Neural progenitor cell (in vitro differentiated cells): ENCODE results near the gene PIAS1.
"Not testable (repeated sequence)": the region's sequence is repeated elsewhere in the genome, so short reads cannot be mapped to it uniquely, and the experiment has no call there.

Source experiments
- EZH2 ChIP-seq: fragments of 200-600 bp; sonication (generic); IDR thresholded peaks from 2 replicates; pipeline ENCODE4 v1.6.1; 2017; ENCODE audit warnings: antibody characterized with exemption, mild to moderate bottlenecking, moderate library complexity
- TF ChIP-seq, protein P1 (sequence below): fragments of 200-600 bp; sonication (generic); IDR thresholded peaks from 2 replicates; pipeline ENCODE4 v1.5.1; 2017; ENCODE audit warnings: antibody characterized with exemption, mild to moderate bottlenecking

DNA sequence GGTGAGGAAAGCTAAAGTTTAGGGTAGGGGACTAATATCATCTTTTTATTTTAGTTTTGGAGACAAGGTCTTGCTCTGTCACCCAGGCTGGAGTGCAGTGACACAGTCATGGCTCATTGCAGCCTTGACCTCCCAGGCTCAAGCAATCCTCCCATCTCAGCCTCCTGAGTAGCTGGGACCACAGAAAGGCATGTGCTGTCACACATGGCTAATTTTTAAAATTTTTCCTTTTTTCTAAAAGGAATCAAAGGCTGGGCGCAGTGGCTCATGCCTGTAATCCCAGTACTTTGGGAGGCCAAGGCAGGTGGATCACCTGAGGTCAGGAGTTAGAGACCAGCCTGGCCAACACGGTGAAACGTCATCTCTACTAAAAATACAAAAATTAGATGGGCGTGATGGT, 171.3 kb downstream of the PIAS1 start:
- TF ChIP-seq, protein P1, sequence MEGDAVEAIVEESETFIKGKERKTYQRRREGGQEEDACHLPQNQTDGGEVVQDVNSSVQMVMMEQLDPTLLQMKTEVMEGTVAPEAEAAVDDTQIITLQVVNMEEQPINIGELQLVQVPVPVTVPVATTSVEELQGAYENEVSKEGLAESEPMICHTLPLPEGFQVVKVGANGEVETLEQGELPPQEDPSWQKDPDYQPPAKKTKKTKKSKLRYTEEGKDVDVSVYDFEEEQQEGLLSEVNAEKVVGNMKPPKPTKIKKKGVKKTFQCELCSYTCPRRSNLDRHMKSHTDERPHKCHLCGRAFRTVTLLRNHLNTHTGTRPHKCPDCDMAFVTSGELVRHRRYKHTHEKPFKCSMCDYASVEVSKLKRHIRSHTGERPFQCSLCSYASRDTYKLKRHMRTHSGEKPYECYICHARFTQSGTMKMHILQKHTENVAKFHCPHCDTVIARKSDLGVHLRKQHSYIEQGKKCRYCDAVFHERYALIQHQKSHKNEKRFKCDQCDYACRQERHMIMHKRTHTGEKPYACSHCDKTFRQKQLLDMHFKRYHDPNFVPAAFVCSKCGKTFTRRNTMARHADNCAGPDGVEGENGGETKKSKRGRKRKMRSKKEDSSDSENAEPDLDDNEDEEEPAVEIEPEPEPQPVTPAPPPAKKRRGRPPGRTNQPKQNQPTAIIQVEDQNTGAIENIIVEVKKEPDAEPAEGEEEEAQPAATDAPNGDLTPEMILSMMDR = not testable (repeated sequence)
- TF ChIP-seq EZH2 = not testable (repeated sequence)
